ENCODE results near the gene ALK. TPM values are rescaled to one million over a fixed set of nuclear protein-coding genes. Genes with fewer than 3 reads are reported as not detected.

Gene ALK
- polyA plus RNA-seq, 1 experiment = not detected

DNA sequence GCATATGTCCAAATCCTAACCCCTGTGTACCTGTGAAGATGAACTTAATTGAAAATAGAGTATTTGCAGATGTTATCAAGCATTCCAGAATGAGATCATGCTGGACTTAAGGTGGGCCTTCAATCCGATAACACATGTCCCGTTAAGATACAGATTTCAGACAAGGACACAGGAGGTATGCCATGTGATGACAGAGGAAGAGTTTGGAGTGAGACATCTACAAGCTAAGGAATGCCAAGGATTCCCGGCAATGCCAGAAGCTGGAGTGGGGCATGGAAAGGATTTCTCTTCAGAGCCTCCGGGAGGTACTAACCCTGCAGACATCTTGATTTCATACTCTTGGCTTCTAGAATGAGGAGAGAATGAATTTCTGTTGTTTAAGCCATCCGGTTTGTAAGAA, 231.7 kb downstream of the ALK start:
- H3K27ac ChIP-seq (ENCODE audit: low read depth, low read length) = no peak overlapping the region
- ChIA-PET CTCF (no interaction called here), POLR2A (no interaction called here)
- DNase-seq (ENCODE audit: low read depth, low spot score) = no peak
- H3K27me3 ChIP-seq (ENCODE audit: control insufficient read depth, insufficient read depth, low read length) = peaks cover 1% of the 10 kb centered on the region
- H3K4me3 ChIP-seq (ENCODE audit: low read depth, low read length) = no peak overlapping the region
- no peaks in the 10 kb centered on the region; the same call in 1 of the 2 replicates for H3K9me3 ChIP-seq (ENCODE audit: control insufficient read depth, insufficient read depth, low read length)
- TF ChIP-seq, protein P1, sequence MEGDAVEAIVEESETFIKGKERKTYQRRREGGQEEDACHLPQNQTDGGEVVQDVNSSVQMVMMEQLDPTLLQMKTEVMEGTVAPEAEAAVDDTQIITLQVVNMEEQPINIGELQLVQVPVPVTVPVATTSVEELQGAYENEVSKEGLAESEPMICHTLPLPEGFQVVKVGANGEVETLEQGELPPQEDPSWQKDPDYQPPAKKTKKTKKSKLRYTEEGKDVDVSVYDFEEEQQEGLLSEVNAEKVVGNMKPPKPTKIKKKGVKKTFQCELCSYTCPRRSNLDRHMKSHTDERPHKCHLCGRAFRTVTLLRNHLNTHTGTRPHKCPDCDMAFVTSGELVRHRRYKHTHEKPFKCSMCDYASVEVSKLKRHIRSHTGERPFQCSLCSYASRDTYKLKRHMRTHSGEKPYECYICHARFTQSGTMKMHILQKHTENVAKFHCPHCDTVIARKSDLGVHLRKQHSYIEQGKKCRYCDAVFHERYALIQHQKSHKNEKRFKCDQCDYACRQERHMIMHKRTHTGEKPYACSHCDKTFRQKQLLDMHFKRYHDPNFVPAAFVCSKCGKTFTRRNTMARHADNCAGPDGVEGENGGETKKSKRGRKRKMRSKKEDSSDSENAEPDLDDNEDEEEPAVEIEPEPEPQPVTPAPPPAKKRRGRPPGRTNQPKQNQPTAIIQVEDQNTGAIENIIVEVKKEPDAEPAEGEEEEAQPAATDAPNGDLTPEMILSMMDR (IDR thresholded peaks at IDR 0.05; ENCODE audit: low read depth, low read length) = no peak

- TF ChIP-seq, protein P1 (IDR thresholded peaks at IDR 0.05; ENCODE audit: low read depth, low read length) = no peak
- H3K4me3 ChIP-seq (ENCODE audit: low read depth, low read length) = no peak overlapping the region
- POLR2A ChIA-PET = no interaction called here
- CTCF ChIA-PET = no interaction called here
- H3K27ac ChIP-seq (ENCODE audit: low read depth, low read length) = no peak overlapping the region
- no peaks in the 10 kb centered on the region for H3K9me3 ChIP-seq (ENCODE audit: control insufficient read depth, insufficient read depth, low read length)
- DNase-seq (ENCODE audit: low read depth, low spot score) = no peak
- no peaks in the 10 kb centered on the region for H3K27me3 ChIP-seq (ENCODE audit: control insufficient read depth, insufficient read depth, low read length)
Observed at GRCh38 chr2:29688429-29688828, 233.0 kb downstream of the ALK start.

DNA sequence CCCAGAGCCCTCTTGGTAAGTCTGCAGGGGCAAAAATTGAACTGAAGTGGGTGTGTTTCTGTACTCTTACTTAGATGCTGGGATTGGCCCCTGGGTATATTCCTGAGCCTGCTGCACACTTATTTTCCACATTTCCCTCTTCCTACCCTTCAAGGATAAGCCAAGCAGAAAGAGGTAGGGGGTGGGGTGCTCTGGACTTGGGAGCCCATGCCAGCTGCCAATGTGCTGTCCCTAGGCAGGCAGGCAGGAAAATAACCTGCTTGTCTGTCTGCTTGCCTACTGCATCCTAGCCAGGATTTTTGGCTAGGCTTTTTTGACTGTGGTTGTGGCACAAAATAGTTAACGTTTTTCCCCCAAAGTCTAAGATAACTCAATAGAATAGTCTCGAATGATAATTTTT, 234.3 kb downstream of the ALK start:
- Histone ChIP-seq H3K4me3 (ENCODE audit: low read depth, low read length) (no peak overlapping the region), H3K27me3 (ENCODE audit: control insufficient read depth, insufficient read depth, low read length) (no peaks in the 10 kb centered on the region), H3K9me3 (ENCODE audit: control insufficient read depth, insufficient read depth, low read length) (no peaks in the 10 kb centered on the region), H3K27ac (ENCODE audit: low read depth, low read length) (no peak overlapping the region)
- POLR2A ChIA-PET = no interaction called here
- DNase-seq (ENCODE audit: low read depth, low spot score) = no peak
- CTCF ChIA-PET = no interaction called here
- TF ChIP-seq, protein P1 (IDR thresholded peaks at IDR 0.05; ENCODE audit: low read depth, low read length) = no peak

GRCh38 chr2:29676886-29677453, 244.4 kb downstream of the ALK start:
- ChIA-PET CTCF (no interaction called here), POLR2A (no interaction called here)
- H3K4me3 ChIP-seq (ENCODE audit: low read depth, low read length) = no peak overlapping the region
- no peak overlapping the region for H3K27ac ChIP-seq (ENCODE audit: low read depth, low read length)
- TF ChIP-seq, protein P1 (IDR thresholded peaks at IDR 0.05; ENCODE audit: low read depth, low read length) = no peak
- no peak for DNase-seq (ENCODE audit: low read depth, low spot score)
- H3K9me3 ChIP-seq (ENCODE audit: control insufficient read depth, insufficient read depth, low read length) = no peaks in the 10 kb centered on the region
- H3K27me3 ChIP-seq (ENCODE audit: control insufficient read depth, insufficient read depth, low read length) = no peaks in the 10 kb centered on the region

- Histone ChIP-seq H3K9me3 (ENCODE audit: control insufficient read depth, insufficient read depth, low read length) (no peaks in the 10 kb centered on the region), H3K4me3 (ENCODE audit: low read depth, low read length) (no peak overlapping the region), H3K27me3 (ENCODE audit: control insufficient read depth, insufficient read depth, low read length) (no peaks in the 10 kb centered on the region), H3K27ac (ENCODE audit: low read depth, low read length) (no peak overlapping the region)
- DNase-seq (ENCODE audit: low read depth, low spot score) = no peak
- POLR2A ChIA-PET = no interaction called here
- CTCF ChIA-PET = no interaction called here
- TF ChIP-seq, protein P1 (IDR thresholded peaks at IDR 0.05; ENCODE audit: low read depth, low read length) = no peak
Observed at GRCh38 chr2:29664578-29664977, 256.8 kb downstream of the ALK start.
